Left ventricle myocardium superior (tissue), 1 donor: ENCODE results near the gene TMEM131. TPM values are rescaled to one million over a fixed set of nuclear protein-coding genes. Genes with fewer than 3 reads are reported as not detected.

Experiments
- ATAC-seq: fragments of 200-7000 bp; cut with Tn5 transposase; one replicate; pipeline ENCODE4 v1.9.1; 2020; ENCODE audit warnings: mild to moderate bottlenecking, moderate library complexity
- DNase-seq: peaks from one replicate; pipeline ENCODE4 v3.0.0-alpha.2; 2020
- intact Hi-C: fragments of 100-400 bp; cut with micrococcal nuclease; formaldehyde crosslinking; loops from one replicate; pipeline ENCODE4 v1.11.0; 2022
- total RNA-seq: library from RNA; stranded (reverse); fragmentation: NEBNext Ultra II Directional; extraction: Animal tissue kit (Norgen Biotek cat#: 25700); gene quantifications from one replicate; pipeline ENCODE4 v1.2.1, GENCODE V29; 2021
- donor health status: DM: no; HTN: yes; CAD: no; lungs with severe emphysema.

Gene TMEM131
- total RNA-seq, 1 donor from 2014 or later, result 29.0 TPM

DNA sequence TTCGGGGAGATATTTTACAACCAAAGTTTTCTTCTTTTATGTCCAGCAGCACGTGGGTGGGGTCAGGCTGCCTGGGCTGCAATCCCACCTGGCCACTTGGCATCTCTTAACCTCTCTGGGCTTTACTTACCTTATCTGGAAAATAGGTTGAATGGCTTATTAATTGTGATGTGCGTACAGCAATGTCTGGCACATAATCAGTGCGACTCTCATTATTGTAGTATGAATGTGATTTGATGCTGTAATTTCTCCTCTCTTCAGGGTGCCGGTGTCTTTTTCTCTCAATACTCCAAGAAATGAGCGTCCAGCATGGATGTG is 284.4 kb downstream of the TMEM131 start:
- no peak for ATAC-seq
- no peak for DNase-seq
- intact Hi-C loops, result no loop called here

DNA sequence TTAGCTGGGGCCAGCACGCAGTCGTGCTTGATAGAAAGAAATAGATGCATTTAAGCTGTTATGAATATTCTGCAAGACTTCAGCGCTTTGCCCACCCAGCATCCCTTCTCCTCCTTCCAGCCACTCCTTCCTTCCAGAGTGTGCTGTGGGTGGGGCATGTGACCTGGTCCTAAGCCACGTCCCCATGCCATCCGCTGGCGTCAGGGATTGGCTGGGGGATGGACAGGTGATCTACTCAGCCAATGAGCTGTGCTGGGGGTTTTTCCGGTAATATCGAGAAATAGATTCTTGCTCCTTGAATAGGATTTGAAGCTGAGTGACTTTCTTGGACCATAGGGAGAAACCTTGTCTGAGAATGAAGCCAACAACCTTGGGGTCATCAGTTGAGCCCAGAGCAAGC is 287.1 kb downstream of the TMEM131 start:
- ATAC-seq, result no peak
- no peak for DNase-seq
- intact Hi-C loops, result no loop called here

DNA sequence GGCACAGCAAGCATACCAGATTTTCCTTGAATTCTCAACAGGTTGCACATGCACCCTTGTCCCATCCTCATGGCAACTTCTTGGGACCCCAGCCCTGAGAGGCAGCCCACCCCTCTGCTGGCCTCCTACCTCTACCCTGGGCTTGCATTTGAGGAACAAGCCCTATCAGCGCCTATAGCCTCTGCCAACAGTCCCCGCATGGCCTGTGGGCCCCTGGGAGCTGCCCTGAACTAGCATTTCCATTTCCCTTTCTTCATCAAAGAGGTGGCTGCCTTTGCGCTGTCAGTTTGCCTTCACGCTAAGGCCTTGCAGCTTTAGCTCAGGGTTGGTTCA is 287.7 kb downstream of the TMEM131 start:
- intact Hi-C loops, result no loop called here
- DNase-seq (no peak), ATAC-seq (no peak)

DNA sequence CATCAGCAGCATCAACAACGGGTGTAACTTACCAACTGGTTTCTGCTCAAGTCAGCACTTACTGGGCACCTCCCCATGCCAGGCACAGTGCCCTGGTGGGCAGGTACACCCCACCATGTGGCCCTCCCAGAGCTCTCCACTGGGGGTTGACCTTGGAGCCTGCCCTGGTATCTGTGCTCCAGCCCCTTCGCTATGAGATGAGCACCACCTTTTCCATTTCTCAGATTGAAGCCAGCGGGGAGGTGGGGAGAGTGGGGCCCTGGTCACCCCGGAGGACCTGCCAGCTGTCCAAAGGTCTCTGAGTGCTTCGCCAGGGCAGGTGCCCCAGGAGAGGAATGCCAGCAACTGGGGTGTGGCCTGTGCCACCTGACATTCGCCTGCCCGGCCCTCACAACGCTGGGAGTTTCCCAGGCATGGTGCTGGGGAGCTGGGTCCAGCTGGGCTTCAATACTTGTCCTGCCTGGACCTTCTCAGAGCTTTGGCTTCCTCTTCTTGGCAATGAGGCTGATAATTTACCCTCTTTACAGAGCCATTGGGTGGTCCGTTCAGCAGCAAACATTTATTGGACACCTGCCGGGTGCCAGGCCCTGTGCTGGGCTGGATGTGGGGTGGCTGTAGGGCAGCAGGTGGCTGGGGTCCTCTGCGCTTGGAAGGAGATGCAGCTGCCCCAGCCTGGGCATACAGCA is 288.2 kb downstream of the TMEM131 start:
- DNase-seq (no peak), ATAC-seq (no peak)
- intact Hi-C loops, result no loop called here

DNA sequence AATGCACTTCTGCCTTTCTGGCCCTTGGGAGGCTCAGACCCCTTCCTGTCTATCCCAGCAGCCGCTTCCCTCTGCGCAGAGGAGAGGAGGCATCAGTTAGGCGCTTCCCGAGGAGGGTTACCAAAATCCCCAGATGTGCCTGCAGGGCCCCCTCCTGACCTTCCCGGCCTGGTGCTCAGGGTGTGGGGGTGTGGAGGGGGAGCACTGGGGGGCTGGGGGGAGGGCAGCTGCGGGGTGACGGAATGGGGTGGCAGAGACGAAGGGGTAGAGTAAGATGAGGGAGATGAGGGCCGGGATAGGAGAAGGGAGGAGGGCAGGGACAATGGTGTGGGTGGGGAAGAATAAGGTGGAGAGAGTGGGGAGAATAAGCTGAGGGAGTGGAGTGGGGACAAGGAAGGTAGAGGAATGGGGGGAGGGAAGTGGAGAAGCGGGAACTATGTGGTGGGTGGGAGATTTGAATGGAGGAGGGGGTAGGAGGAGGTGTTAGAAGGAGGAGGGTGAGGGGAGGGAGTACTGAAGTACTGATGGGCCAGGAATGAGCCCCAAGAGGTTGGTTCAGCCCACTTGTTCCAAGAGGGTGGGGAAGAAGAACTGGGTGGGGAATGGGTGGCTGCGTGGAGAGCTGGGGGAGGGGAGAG is 288.9 kb downstream of the TMEM131 start:
- DNase-seq (no peak), ATAC-seq (no peak)
- intact Hi-C loops, result no loop called here

Other genes with a start within 250 kb of the TMEM131 start
- gene VWA3B, start 91.2 kb upstream of the TMEM131 start, total RNA-seq, result not detected